Natural killer cell treated with Interleukin-12 subunit alpha and Interleukin-12 subunit beta and Interleukin-15 and Interleukin-18, amount 100 ng/mL, for 72 hours (primary cell): ENCODE data around the gene SMARCB1. TPM values are rescaled to one million over a fixed set of nuclear protein-coding genes. Genes with fewer than 3 reads are reported as not detected.
A peak's percentile ranks its signal among the peaks of the same experiment; 100 is the strongest.

Experiments used
- ATAC-seq, 2 donors: fragments of 150-1000 bp; cut with Tn5 transposase in 1 of 2; sonication (Bioruptor Pico), chemical (Tn5 transposase) in 1 of 2; 2 replicates each; pipeline ENCODE4 v1.10.0; 2021
- DNase-seq: peaks from one replicate; pipeline ENCODE4 v3.0.0; 2022; ENCODE audit warnings: low spot score
- H3K27ac Mint-ChIP-seq, 2 donors: 1 replicate in 1 of 2; 2 replicates in 1 of 2; pipeline ENCODE4 v1.8.0; 2022; ENCODE audit warnings: mixed read lengths in 2 of 2, mild to moderate bottlenecking in 1 of 2, moderate library complexity in 1 of 2
- H3K27me3 Mint-ChIP-seq, 2 donors: 1 replicate in 1 of 2; 2 replicates in 1 of 2; pipeline ENCODE4 v1.8.0; 2022; ENCODE audit warnings: mixed read lengths in 2 of 2
- H3K36me3 Mint-ChIP-seq: one replicate; pipeline ENCODE4 v1.8.0; 2022; ENCODE audit warnings: mixed read lengths
- H3K4me1 Mint-ChIP-seq, 2 donors: 1 replicate in 1 of 2; 2 replicates in 1 of 2; pipeline ENCODE4 v1.8.0; 2022; ENCODE audit warnings: low read depth in 2 of 2, mixed read lengths in 2 of 2, mild to moderate bottlenecking in 1 of 2
- H3K4me3 Mint-ChIP-seq: one replicate; pipeline ENCODE4 v1.8.0; 2022; ENCODE audit warnings: mixed read lengths
- H3K9me3 Mint-ChIP-seq: 2 replicates; pipeline ENCODE4 v1.8.0; 2022; ENCODE audit warnings: mixed read lengths
- total RNA-seq, 2 donors: library from RNA; stranded (reverse); gene quantifications; one replicate each; pipeline ENCODE4 v1.2.3, GENCODE V29; 2022

SMARCB1 gene
- total RNA-seq, 2 donors from 2014 or later, result 70.5 to 105 TPM

DNA sequence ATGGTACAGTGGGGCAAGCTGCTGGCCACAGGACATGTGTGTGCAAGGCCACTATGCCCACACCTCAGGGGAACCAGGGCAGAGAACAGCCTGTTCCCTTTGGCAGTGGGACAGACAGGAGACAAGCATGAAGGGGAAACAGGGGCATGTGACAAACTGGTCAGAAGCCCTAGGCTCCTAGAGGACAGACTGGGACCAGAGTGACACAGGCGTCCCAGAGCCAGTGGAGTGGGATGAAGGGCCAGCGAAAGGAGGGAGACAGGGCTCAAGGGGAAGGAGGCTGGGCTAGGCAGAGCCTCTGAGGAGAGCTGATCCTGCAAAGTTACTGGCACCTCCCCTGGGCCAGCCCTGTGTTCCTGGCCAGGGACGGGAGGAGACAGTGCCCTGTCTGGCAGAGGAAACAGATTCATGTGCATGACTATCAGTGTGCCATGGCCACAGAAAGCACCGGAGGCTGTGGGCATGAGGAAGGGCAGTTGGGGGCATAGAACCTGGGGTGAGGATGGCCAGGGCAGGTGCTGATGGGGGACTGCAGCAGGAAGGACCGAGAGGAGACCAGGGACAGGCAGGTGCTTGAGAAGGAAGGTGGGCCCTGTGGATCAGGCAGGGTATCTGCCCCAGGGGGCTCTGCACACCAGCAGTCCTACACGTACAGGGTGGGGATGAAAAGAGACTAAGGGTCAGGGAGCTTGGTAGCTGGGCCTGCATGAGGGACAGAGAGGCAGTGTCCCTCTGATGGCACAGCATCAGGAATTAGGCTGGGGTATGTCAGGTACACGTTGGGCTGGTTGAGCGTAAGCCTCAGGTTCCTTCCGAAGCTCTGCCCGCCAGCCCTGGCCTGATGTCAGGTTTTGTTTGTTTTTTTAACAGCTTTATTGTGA is 42.3 kb downstream of the SMARCB1 start:
- ATAC-seq (no peak), DNase-seq (no peak)
- Mint-ChIP-seq H3K9me3 (no peaks in the 10 kb centered on the region), H3K36me3 (no peaks in the 10 kb centered on the region), H3K27ac (peak overlapping the region in 1 of 2 donors; percentile 15), H3K4me3 (no peak overlapping the region), H3K27me3 (no peaks in the 10 kb centered on the region), H3K4me1 (peaks cover 5 to 7% of the 10 kb centered on the region in 2 donors)

DNA sequence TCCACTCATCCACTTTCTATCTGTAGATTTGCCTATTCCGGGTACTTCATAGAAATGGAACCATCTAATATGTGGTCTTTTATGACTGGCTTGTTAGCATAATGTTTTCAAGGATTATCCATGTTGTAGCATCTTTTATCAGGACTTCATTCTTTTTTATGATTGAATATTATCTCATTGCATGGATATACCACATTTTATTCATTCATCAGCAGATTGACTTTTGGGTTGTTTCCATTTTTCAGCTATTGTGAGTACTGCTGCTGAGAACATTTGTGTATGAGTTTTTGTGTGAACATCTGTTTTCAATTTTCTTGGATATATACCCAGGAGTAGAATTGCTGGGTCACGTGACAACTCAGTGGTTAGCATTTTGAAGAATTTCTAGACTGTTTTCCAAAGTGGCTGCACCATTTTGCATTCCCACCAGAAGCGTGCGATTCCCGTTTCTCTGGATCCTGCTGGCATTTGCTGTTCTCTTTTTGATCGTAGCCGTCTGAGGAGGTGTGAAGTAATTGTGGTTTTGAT is 43.1 kb downstream of the SMARCB1 start:
- Mint-ChIP-seq H3K27ac (no peak overlapping the region), H3K36me3 (no peaks in the 10 kb centered on the region), H3K9me3 (no peaks in the 10 kb centered on the region), H3K27me3 (no peaks in the 10 kb centered on the region), H3K4me1 (peaks cover 5 to 7% of the 10 kb centered on the region in 2 donors), H3K4me3 (no peak overlapping the region)
- no peak for DNase-seq
- no peak for ATAC-seq

GRCh38 chr22:23831261-23831660 is 44.5 kb downstream of the SMARCB1 start:
- ATAC-seq (no peak), DNase-seq (no peak)
- H3K27ac Mint-ChIP-seq, result no peak overlapping the region
- no peaks in the 10 kb centered on the region for H3K9me3 Mint-ChIP-seq
- H3K36me3 Mint-ChIP-seq, result no peaks in the 10 kb centered on the region
- no peaks in the 10 kb centered on the region for H3K27me3 Mint-ChIP-seq
- H3K4me1 Mint-ChIP-seq, result peaks cover 5 to 10% of the 10 kb centered on the region in 2 donors
- H3K4me3 Mint-ChIP-seq, result no peak overlapping the region

DNA sequence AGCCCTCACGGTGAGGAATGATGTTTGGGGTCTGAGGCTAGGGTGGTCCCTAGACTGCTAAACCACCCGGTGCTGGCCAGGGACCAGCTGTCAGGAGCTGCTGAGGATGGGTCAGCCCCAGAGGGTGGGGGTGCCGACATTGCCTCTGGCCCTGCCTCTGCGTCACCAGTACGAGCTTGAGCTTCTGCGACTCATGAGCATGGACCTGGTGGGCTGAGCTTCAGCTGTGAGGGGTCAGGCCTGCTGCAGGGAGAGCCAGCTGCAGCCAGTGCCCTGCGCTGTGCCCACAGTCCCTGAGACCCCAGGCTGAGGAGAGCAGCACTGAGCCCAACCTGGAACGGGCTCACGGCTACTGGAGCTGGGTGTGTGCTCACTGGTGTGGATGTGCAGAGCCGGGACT is 45.0 kb downstream of the SMARCB1 start:
- Mint-ChIP-seq H3K27ac (no peak overlapping the region), H3K36me3 (no peaks in the 10 kb centered on the region)

GRCh38 chr22:23832226-23833016 is 45.7 kb downstream of the SMARCB1 start:
- DNase-seq, result no peak
- Mint-ChIP-seq H3K27ac (no peak overlapping the region), H3K9me3 (no peaks in the 10 kb centered on the region), H3K27me3 (no peaks in the 10 kb centered on the region), H3K4me3 (no peak overlapping the region), H3K4me1 (peaks cover 5 to 16% of the 10 kb centered on the region in 2 donors), H3K36me3 (no peaks in the 10 kb centered on the region)
- no peak for ATAC-seq

More for the DNA sequence above, 45.0 kb downstream of the SMARCB1 start:
- Mint-ChIP-seq H3K27me3 (no peaks in the 10 kb centered on the region), H3K4me1 (peaks cover 5 to 13% of the 10 kb centered on the region in 2 donors), H3K9me3 (no peaks in the 10 kb centered on the region), H3K4me3 (no peak overlapping the region)
- ATAC-seq (no peak), DNase-seq (no peak)

DNA sequence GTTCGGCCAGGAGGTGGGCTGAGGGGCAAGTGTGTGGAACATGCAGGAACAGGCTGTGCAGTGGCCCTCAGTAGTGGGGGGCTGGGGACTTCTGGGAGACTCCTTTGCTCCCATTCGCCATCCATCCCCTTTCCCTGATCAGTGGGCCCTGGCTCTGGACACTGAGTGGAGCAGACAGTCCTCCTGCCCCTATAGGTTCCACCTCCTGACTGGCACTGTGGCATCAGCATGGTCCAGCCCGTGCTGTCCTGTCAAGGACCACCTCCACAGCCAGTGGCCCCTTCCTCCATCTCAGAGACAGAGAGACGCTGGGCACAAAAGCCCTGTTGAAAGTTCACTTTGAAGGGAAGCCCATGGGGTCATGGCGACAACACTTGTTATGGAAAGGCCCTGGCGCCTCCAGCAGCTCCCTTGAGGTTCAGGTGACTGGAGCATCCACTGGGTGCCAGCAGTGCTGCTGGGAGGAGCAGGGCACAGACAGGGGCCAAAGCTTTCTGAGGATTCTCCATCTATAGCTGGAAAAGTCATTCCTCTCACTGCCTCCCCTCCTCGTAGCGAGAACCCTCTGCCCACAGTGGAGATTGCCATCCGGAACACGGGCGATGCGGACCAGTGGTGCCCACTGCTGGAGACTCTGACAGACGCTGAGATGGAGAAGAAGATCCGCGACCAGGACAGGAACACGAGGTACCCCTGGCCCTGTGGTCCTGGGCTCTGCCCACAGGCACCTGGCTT is 46.4 kb downstream of the SMARCB1 start:
- no peak overlapping the region for H3K27ac Mint-ChIP-seq
- H3K27me3 Mint-ChIP-seq, result no peaks in the 10 kb centered on the region
- H3K4me1 Mint-ChIP-seq, result peaks cover 9 to 20% of the 10 kb centered on the region in 2 donors
- H3K4me3 Mint-ChIP-seq, result no peak overlapping the region
- ATAC-seq (no peak), DNase-seq (no peak)
- no peaks in the 10 kb centered on the region for H3K36me3 Mint-ChIP-seq
- no peaks in the 10 kb centered on the region for H3K9me3 Mint-ChIP-seq

DNA sequence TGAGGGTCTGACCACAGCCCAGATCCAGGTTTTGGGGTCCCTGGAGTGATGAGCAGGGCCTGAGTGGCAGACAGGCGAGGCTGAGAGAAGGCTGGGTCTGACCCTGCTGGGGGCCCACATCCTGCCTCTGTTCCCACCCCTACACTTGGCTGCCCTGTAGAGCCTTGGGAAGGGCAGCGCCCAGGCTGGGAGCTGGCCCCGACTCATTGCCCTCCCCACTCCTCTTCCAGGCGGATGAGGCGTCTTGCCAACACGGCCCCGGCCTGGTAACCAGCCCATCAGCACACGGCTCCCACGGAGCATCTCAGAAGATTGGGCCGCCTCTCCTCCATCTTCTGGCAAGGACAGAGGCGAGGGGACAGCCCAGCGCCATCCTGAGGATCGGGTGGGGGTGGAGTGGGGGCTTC is 47.1 kb downstream of the SMARCB1 start:
- Mint-ChIP-seq H3K4me3 (no peak overlapping the region), H3K27me3 (no peaks in the 10 kb centered on the region)

GRCh38 chr22:23834406-23834792 is 47.6 kb downstream of the SMARCB1 start:
- Mint-ChIP-seq H3K4me3 (no peak overlapping the region), H3K36me3 (no peaks in the 10 kb centered on the region), H3K4me1 (peaks cover 15 to 25% of the 10 kb centered on the region in 2 donors), H3K27me3 (no peaks in the 10 kb centered on the region), H3K27ac (no peak overlapping the region), H3K9me3 (no peaks in the 10 kb centered on the region)
- no peak for DNase-seq
- no peak for ATAC-seq

More for the DNA sequence above, 47.1 kb downstream of the SMARCB1 start:
- Mint-ChIP-seq H3K27ac (no peak overlapping the region), H3K4me1 (peaks cover 11 to 21% of the 10 kb centered on the region in 2 donors), H3K36me3 (no peaks in the 10 kb centered on the region), H3K9me3 (no peaks in the 10 kb centered on the region)
- DNase-seq (no peak), ATAC-seq (no peak)

- Mint-ChIP-seq H3K36me3 (no peaks in the 10 kb centered on the region), H3K4me3 (no peak overlapping the region), H3K9me3 (no peaks in the 10 kb centered on the region), H3K27me3 (no peaks in the 10 kb centered on the region), H3K27ac (no peak overlapping the region), H3K4me1 (peaks cover 19 to 30% of the 10 kb centered on the region in 2 donors)
- DNase-seq, result no peak
- no peak for ATAC-seq
Observed at GRCh38 chr22:23834793-23835483, 48.2 kb downstream of the SMARCB1 start.

DNA sequence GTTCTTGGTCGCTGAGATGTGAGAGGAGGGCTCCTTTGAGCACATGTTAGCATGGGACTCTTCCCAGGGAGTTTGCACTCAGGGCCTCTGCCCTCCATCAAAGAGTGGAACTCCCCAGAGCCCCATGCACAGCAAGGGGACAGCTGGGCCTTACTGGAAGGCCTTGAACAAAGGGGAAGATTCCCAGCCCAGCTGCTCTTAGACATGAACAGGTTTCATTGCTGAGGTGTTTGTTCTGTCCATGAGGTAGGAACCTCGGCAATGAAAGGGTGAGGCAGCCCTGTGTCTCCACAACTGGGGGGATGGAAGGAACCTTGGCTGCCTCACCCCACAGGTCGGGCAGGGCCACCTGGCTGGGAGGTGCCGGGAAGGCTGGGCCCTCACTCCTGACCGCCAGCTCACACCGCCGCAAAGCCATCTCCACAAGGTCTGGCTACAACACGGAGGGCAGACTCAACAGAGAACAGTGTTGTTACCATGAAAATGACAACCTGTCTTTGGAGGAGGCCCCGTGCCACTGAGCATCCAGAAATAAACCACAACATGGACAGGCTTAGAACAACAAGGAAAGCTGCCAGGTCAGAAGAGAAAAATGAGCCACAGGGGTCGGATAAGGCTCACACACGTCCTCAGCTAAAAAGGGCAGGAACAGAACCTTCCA is 48.8 kb downstream of the SMARCB1 start:
- Mint-ChIP-seq H3K27me3 (no peaks in the 10 kb centered on the region), H3K36me3 (no peaks in the 10 kb centered on the region), H3K9me3 (no peaks in the 10 kb centered on the region), H3K27ac (no peak overlapping the region), H3K4me3 (no peak overlapping the region), H3K4me1 (peaks cover 20 to 29% of the 10 kb centered on the region in 2 donors)
- no peak for DNase-seq
- ATAC-seq, result no peak

DNA sequence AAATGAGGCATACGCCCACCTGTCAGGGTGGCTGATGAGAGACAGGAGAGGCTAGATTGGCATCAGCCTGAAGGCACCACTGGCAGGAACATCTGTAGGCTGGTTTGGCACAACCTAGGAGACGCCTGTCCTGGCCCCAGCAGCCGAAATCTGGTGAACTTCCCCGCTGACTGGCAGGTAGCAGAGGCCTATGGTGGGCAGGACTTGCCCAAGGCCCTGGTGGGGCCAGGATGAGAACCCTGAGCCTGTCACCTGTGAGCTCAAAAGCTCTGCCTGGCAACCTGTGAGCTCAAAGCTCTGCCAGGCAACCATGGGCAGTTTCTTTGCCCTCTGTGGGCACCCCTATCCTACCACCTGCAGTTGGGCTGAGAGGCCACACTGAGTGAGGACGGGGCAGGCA is 49.5 kb downstream of the SMARCB1 start:
- no peak overlapping the region for H3K4me3 Mint-ChIP-seq
- DNase-seq (no peak), ATAC-seq (no peak)
- H3K4me1 Mint-ChIP-seq, result peaks cover 20 to 30% of the 10 kb centered on the region in 2 donors
- no peak overlapping the region for H3K27ac Mint-ChIP-seq
- H3K9me3 Mint-ChIP-seq, result no peaks in the 10 kb centered on the region
- no peaks in the 10 kb centered on the region for H3K27me3 Mint-ChIP-seq
- H3K36me3 Mint-ChIP-seq, result no peaks in the 10 kb centered on the region

DNA sequence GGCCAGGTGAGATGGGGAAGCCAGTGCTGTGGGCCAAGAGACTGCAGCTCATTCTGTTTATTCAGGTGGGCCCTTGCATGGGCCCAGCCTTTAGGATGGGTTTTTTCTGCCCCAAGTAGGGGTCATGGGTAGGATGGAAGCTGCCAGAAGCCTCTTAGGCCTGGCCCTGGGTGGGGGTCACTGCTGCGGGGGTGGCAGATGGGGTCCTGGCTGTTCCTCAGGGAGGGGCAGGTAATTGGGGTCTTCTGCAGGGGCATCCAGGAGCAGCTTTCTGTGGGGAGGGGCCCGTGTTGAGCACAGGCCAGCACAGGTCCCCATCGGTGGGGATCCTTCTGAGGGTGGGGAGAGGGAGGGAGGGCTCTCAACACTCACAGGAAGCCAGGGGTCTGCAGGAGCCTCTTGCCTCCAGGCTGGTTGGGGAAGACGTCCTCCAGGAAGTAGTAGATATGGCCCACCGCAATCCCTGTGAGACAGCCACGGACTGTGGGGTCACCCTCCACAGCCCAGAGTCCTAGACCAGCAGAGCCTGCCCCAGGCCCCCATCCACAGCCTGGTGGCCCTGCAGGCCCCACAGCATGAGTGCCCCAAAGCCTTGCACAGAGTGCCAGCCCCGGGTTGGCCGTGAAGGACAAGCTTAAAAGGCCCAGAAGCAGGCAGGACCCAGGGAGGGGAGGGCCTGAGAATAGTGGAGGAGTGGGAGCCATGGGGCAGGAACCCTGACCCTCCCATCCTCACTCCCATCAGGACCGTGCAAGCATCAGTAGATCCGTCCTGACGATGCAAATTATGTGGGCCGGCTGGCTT is 50.1 kb downstream of the SMARCB1 start:
- DNase-seq (no peak), ATAC-seq (no peak)
- Mint-ChIP-seq H3K9me3 (no peaks in the 10 kb centered on the region), H3K27ac (no peak overlapping the region), H3K36me3 (no peaks in the 10 kb centered on the region), H3K4me1 (peaks cover 20 to 30% of the 10 kb centered on the region in 2 donors), H3K27me3 (no peaks in the 10 kb centered on the region), H3K4me3 (peak overlapping the region; percentile 97)
